ENCODE data around the gene CHN2.
A peak's percentile ranks its signal among the peaks of the same experiment; 100 is the strongest.

CHN2 gene

GRCh38 chr7:29277436-29278215 lies 83.1 kb downstream of the CHN2 start:
- H3K9me3 ChIP-seq (ENCODE audit: severe bottlenecking), result no peaks in the 10 kb centered on the region
- no peak overlapping the region for H3K27ac ChIP-seq
- DNase-seq, result no peak
- H3K27me3 ChIP-seq (ENCODE audit: insufficient read depth, low read depth, severe bottlenecking), result no peaks in the 10 kb centered on the region
- H3K4me3 ChIP-seq (ENCODE audit: low read depth, low read length), result no peak overlapping the region
- no peak for TF ChIP-seq CTCF (IDR thresholded peaks at IDR 0.05; ENCODE audit: low read depth, low read length)
- H3K36me3 ChIP-seq, result no peaks in the 10 kb centered on the region

GRCh38 chr7:29278337-29279069 lies 83.9 kb downstream of the CHN2 start:
- Histone ChIP-seq H3K36me3 (no peaks in the 10 kb centered on the region), H3K4me3 (ENCODE audit: low read depth, low read length) (no peak overlapping the region), H3K9me3 (ENCODE audit: severe bottlenecking) (no peaks in the 10 kb centered on the region), H3K27me3 (ENCODE audit: insufficient read depth, low read depth, severe bottlenecking) (no peaks in the 10 kb centered on the region), H3K27ac (no peak overlapping the region)
- DNase-seq, result peak; percentile 71
- no peak for TF ChIP-seq CTCF (IDR thresholded peaks at IDR 0.05; ENCODE audit: low read depth, low read length)

- no peak for DNase-seq
- Histone ChIP-seq H3K27ac (no peak overlapping the region), H3K36me3 (no peaks in the 10 kb centered on the region), H3K27me3 (ENCODE audit: insufficient read depth, low read depth, severe bottlenecking) (no peaks in the 10 kb centered on the region), H3K4me3 (ENCODE audit: low read depth, low read length) (no peak overlapping the region), H3K9me3 (ENCODE audit: severe bottlenecking) (no peaks in the 10 kb centered on the region)
- no peak for TF ChIP-seq CTCF (IDR thresholded peaks at IDR 0.05; ENCODE audit: low read depth, low read length)
Observed at GRCh38 chr7:29281782-29282541, 87.4 kb downstream of the CHN2 start.

GRCh38 chr7:29282819-29283414 lies 88.3 kb downstream of the CHN2 start:
- DNase-seq, result no peak
- no peaks in the 10 kb centered on the region for H3K27me3 ChIP-seq (ENCODE audit: insufficient read depth, low read depth, severe bottlenecking)
- no peaks in the 10 kb centered on the region for H3K9me3 ChIP-seq (ENCODE audit: severe bottlenecking)
- H3K4me3 ChIP-seq (ENCODE audit: low read depth, low read length), result no peak overlapping the region
- no peak overlapping the region for H3K27ac ChIP-seq
- no peak for TF ChIP-seq CTCF (IDR thresholded peaks at IDR 0.05; ENCODE audit: low read depth, low read length)
- H3K36me3 ChIP-seq, result no peaks in the 10 kb centered on the region

GRCh38 chr7:29284696-29285443 lies 90.3 kb downstream of the CHN2 start:
- Histone ChIP-seq H3K27ac (no peak overlapping the region), H3K36me3 (no peaks in the 10 kb centered on the region), H3K27me3 (ENCODE audit: insufficient read depth, low read depth, severe bottlenecking) (no peaks in the 10 kb centered on the region), H3K9me3 (ENCODE audit: severe bottlenecking) (no peaks in the 10 kb centered on the region), H3K4me3 (ENCODE audit: low read depth, low read length) (no peak overlapping the region)
- TF ChIP-seq CTCF (IDR thresholded peaks at IDR 0.05; ENCODE audit: low read depth, low read length), result no peak
- no peak for DNase-seq

Measured in WERI-Rb-1 (cell line).